K562 (cell line): ENCODE data around the gene AMBRA1. TPM values are rescaled to one million over a fixed set of nuclear protein-coding genes. Genes with fewer than 3 reads are reported as not detected.

Experiments
- CTCF ChIP-seq, 3 experiments: IDR thresholded peaks in 2 of 3; conservative IDR thresholded peaks in 1 of 3; 2 replicates each; pipeline ENCODE4 v1.5.1; 2011 to 2012; ENCODE audit warnings: low read length in 3 of 3, mild to moderate bottlenecking in 3 of 3, control low read depth in 2 of 3, improper control_type of control experiment in 1 of 3, inconsistent platforms in 1 of 3, low read depth in 1 of 3, mixed read lengths in 1 of 3, moderate library complexity in 1 of 3; ENCODE audit not compliant: insufficient read depth in 2 of 3
- DMBX1 ChIP-seq: fragments of 250-450 bp; sonication (Bioruptor Pico); IDR thresholded peaks from 2 replicates; pipeline ENCODE4 v1.8.0; 2022; ENCODE audit warnings: inconsistent platforms, mild to moderate bottlenecking, moderate library complexity, borderline replicate concordance
- IRF1 ChIP-seq: sonication (generic); formaldehyde crosslinking; IDR thresholded peaks from 2 replicates; pipeline ENCODE4 v1.8.0; 2022; ENCODE audit warnings: missing genetic modification reagents, mild to moderate bottlenecking, borderline replicate concordance
- POLR2G ChIP-seq: fragments of 200-400 bp; formaldehyde crosslinking; IDR thresholded peaks from 2 replicates; pipeline ENCODE4 v1.6.1; 2017; ENCODE audit warnings: low read depth, mild to moderate bottlenecking, antibody characterized with exemption, low read length, moderate library complexity
- PPARD ChIP-seq: fragments of 250-450 bp; sonication (Bioruptor Pico); IDR thresholded peaks from 2 replicates; pipeline ENCODE4 v1.8.0; 2022; ENCODE audit warnings: inconsistent platforms, mild to moderate bottlenecking, moderate library complexity
- RB1 ChIP-seq: fragments of 450-650 bp; IDR thresholded peaks from 2 replicates; pipeline ENCODE4 v1.6.1; 2017; ENCODE audit warnings: low read depth, mild to moderate bottlenecking
- SFPQ ChIP-seq: fragments of 200-400 bp; formaldehyde crosslinking; IDR thresholded peaks from 2 replicates; pipeline ENCODE4 v1.6.1; 2017; ENCODE audit warnings: mild to moderate bottlenecking, low read depth, low read length, moderate library complexity
- XRCC5 ChIP-seq: fragments of 200-400 bp; formaldehyde crosslinking; IDR thresholded peaks from 2 replicates; pipeline ENCODE4 v1.6.1; 2017; ENCODE audit warnings: low read depth, mild to moderate bottlenecking, low read length
- ZNF318 ChIP-seq, 2 experiments: fragments of 450-650 bp; IDR thresholded peaks; 2 replicates each; pipeline ENCODE4 v1.6.1; 2016; ENCODE audit warnings: mild to moderate bottlenecking in 2 of 2, borderline replicate concordance in 1 of 2, low read depth in 1 of 2, moderate library complexity in 1 of 2
- ZNF589 ChIP-seq: fragments of 200-800 bp; sonication (Bioruptor generic); IDR thresholded peaks from 2 replicates; pipeline ENCODE4 v1.6.1; 2016; ENCODE audit warnings: low read depth, missing genetic modification characterization, missing compliant biosample characterization
- ZNF830 ChIP-seq: fragments of 250-450 bp; sonication (Bioruptor Pico); IDR thresholded peaks from 2 replicates; pipeline ENCODE4 v1.5.0; 2021; ENCODE audit warnings: mild to moderate bottlenecking
- polyA plus RNA-seq, 8 experiments: library from polyadenylated mRNA; depleted of rRNA in 4 of 8; stranded (reverse) in 5 of 8; unstranded in 3 of 8; fragments of >200 nt; fragmentation: Nextera tagmentation in 2 of 8; fragmentation: Illumina TruSeq in 1 of 8; extraction: Ambion mirVana in 2 of 8; extraction: Trizol in 1 of 8; gene quantifications; 2 replicates each; pipeline versions ENCODE4 v1.2.1 to v1.2.3, GENCODE V29; 2011 to 2014; ENCODE audit warnings: inconsistent platforms in 1 of 8, missing spikeins in 1 of 8
- total RNA-seq, 7 experiments: library from RNA; depleted of rRNA in 6 of 7; stranded (reverse); fragments of >200 nt in 6 of 7; fragmentation: Illumina TruSeq in 2 of 7; extraction: Trizol in 2 of 7; gene quantifications; 2 replicates each; pipeline versions ENCODE4 v1.2.1 to v1.2.3, GENCODE V29; 2011 to 2021; ENCODE audit warnings: low replicate concordance in 1 of 7

Gene AMBRA1
- total and polyA plus RNA-seq, 9 of the 15 experiments (the other 6 are each of a cell fraction or from before 2014, with no cell fraction given) = 0.15 to 24.5 (median 13.0) TPM

GRCh38 chr11:46352063-46352841 lies 241.6 kb downstream of the AMBRA1 start (continued):
- peak; percentile 93 to 96 (median 94) for TF ChIP-seq CTCF (IDR thresholded peaks at IDR 0.05 in 2 of 3, conservative IDR thresholded peaks at IDR 0.05 in 1 of 3; ENCODE audit: insufficient read depth in 2 of 3, low read depth in 1 of 3, low read length in 3 of 3)
- TF ChIP-seq IRF1 (CRISPR knock-in tag) = no peak
- TF ChIP-seq RB1 = peak; percentile 88; the same call in 1 of the 2 replicates
- peak; percentile 74 for TF ChIP-seq POLR2G
- TF ChIP-seq ZNF589 (CRISPR knock-in tag) = no peak
- no peak for TF ChIP-seq ZNF830 (CRISPR knock-in tag)
- TF ChIP-seq PPARD (CRISPR knock-in tag) = no peak
- TF ChIP-seq ZNF318 (IDR thresholded peaks at IDR 0.05; ENCODE audit: borderline replicate concordance in 1 of 2, low read depth in 1 of 2) = no peak
- no peak for TF ChIP-seq DMBX1 (CRISPR knock-in tag)
- TF ChIP-seq XRCC5 = peak; percentile 70; the same call in 1 of the 2 replicates
- TF ChIP-seq SFPQ = no peak
